Brain pericyte (primary cell): ENCODE results near the gene TGIF2LX.
"Not testable (repeated sequence)": the region's sequence is repeated elsewhere in the genome, so short reads cannot be mapped to it uniquely, and the experiment has no call there.

Experiments used
- DNase-seq: peaks from one replicate; pipeline ENCODE4 v3.0.0-alpha.2; 2012; ENCODE audit warnings: low read depth, low spot score

TGIF2LX gene

DNA sequence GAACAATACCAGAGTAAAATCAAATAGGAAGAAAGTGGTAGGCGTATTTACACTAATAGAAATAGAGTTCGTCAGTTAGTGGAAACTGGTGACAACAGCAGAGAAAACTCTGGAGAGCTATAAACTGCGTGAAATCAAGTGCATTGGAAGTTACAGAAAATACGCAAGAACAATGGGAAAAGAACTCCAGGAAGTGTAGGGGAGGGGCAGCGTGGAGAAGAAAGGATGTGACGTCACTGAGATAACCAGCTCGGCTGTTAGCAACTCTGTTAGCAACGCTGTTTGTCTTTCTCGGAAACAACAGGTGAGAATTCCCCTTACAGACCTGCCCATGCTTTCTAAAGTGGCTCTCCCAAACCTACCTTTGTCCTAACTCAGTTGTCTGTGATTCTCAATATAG, at the start of gene TGIF2LX:
Gene TGIF2LX, plus strand, starts transcription at position 244 of the 400 bp plus-strand sequence. CDS start 178 bp downstream, outside the sequence.
- DNase-seq, result not testable (repeated sequence)

GRCh38 chrX:89922338-89922934, 728 bp downstream of the TGIF2LX start:
- not testable (repeated sequence) for DNase-seq

DNA sequence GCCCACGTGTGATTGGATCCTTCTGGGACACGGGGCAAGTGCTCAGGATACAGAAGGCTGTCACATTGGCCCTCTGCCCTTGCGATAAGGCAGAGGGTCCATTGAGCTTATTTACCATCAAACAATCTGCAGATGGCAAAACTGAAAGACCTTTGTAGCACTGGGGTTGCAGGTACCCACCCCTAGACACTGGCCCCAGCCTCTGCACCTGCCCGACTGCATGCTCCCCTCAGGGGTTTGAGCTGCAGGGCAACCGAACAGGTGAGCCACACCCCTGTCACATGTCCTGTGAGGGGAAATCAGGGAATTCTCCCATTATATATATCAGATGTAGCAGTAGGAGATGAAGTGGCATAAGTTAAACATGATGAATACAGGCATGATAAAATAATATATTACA, 21.4 kb downstream of the TGIF2LX start:
- DNase-seq, result not testable (repeated sequence)

GRCh38 chrX:89965588-89965987, 43.9 kb downstream of the TGIF2LX start:
- not testable (repeated sequence) for DNase-seq
